Stimulated activated CD8-positive, alpha-beta memory T cell treated with anti-CD3 and anti-CD28 coated beads, Interleukin-12 subunit alpha, Interleukin-12 subunit beta, amount 100 ng/mL, for 24 hours (primary cell): Measurements from ENCODE around the gene TAL1.

Source experiments
- DNase-seq: peaks from one replicate; pipeline ENCODE4 v3.0.0-alpha.2; 2020; ENCODE audit errors: extremely low read depth

TAL1 gene

GRCh38 chr1:47229886-47230691 is 1.9 kb downstream of the TAL1 start:
- no peak for DNase-seq

- no peak for DNase-seq
Measured at GRCh38 chr1:47229031-47229885, 2.8 kb downstream of the TAL1 start.

- DNase-seq = no peak
Measured at GRCh38 chr1:47228644-47229030, 3.4 kb downstream of the TAL1 start.

- no peak for DNase-seq
Measured at GRCh38 chr1:47227341-47228232, 4.4 kb downstream of the TAL1 start.

GRCh38 chr1:47226839-47227215 is 5.2 kb downstream of the TAL1 start:
- DNase-seq = no peak

- DNase-seq = no peak
Measured at GRCh38 chr1:47226121-47226838, 5.7 kb downstream of the TAL1 start.

GRCh38 chr1:47225430-47226100 is 6.5 kb downstream of the TAL1 start:
- DNase-seq = no peak

- no peak for DNase-seq
Measured at GRCh38 chr1:47224676-47225399, 7.2 kb downstream of the TAL1 start.

- no peak for DNase-seq
Measured at GRCh38 chr1:47223921-47224675, 7.9 kb downstream of the TAL1 start.

GRCh38 chr1:47223174-47223920 is 8.7 kb downstream of the TAL1 start:
- DNase-seq = no peak

GRCh38 chr1:47222476-47222875 is 9.5 kb downstream of the TAL1 start:
- DNase-seq = no peak

GRCh38 chr1:47219590-47220220 is 12.3 kb downstream of the TAL1 start:
- no peak for DNase-seq

- no peak for DNase-seq
Measured at GRCh38 chr1:47219001-47219400, 13.0 kb downstream of the TAL1 start.

GRCh38 chr1:47216278-47217059 is 15.6 kb downstream of the TAL1 start:
- DNase-seq = no peak

- DNase-seq = no peak
Measured at GRCh38 chr1:47215713-47216112, 16.3 kb downstream of the TAL1 start.

- no peak for DNase-seq
Measured at GRCh38 chr1:47214549-47214948, 17.5 kb downstream of the TAL1 start.

GRCh38 chr1:47213230-47213963 is 18.6 kb downstream of the TAL1 start:
- DNase-seq = no peak
